ENCODE data around the gene USP3.
"Not testable (repeated sequence)": the region's sequence is repeated elsewhere in the genome, so short reads cannot be mapped to it uniquely, and the experiment has no call there.

The USP3 gene

GRCh38 chr15:63597038-63597790 is 92.8 kb downstream of the USP3 start, which contains the start of gene FBXL22:
TSS of gene FBXL22 (plus strand) at chr15:63597387. CDS start at chr15:63597393, 6 bp downstream.
- DNase-seq, result no peak

GRCh38 chr15:63597821-63598220 is 93.4 kb downstream of the USP3 start:
- DNase-seq, result no peak

- DNase-seq, result no peak
Observed at GRCh38 chr15:63598473-63599400, 94.3 kb downstream of the USP3 start.

GRCh38 chr15:63599401-63600000 is 95.1 kb downstream of the USP3 start:
- DNase-seq, result peak; percentile 39

- no peak for DNase-seq
Observed at GRCh38 chr15:63600001-63600615, 95.7 kb downstream of the USP3 start.

- peak; percentile 91 for DNase-seq
Observed at GRCh38 chr15:63600616-63601025, 96.2 kb downstream of the USP3 start.

GRCh38 chr15:63601026-63601703 is 96.8 kb downstream of the USP3 start:
- DNase-seq, result peak; percentile 60

GRCh38 chr15:63601704-63602185 is 97.4 kb downstream of the USP3 start:
- DNase-seq, result peak; percentile 19

- DNase-seq, result no peak
Observed at GRCh38 chr15:63602595-63602994, 98.2 kb downstream of the USP3 start.

GRCh38 chr15:63603516-63603915 is 99.1 kb downstream of the USP3 start:
- no peak for DNase-seq

GRCh38 chr15:63604281-63604680 is 99.9 kb downstream of the USP3 start:
- DNase-seq, result no peak

- no peak for DNase-seq
Observed at GRCh38 chr15:63605036-63605435, 100.6 kb downstream of the USP3 start.

- peak; percentile 48 for DNase-seq
Observed at GRCh38 chr15:63605816-63606215, 101.4 kb downstream of the USP3 start.

- DNase-seq, result no peak
Observed at GRCh38 chr15:63606308-63606707, 101.9 kb downstream of the USP3 start.

GRCh38 chr15:63608989-63609388 is 104.6 kb downstream of the USP3 start:
- DNase-seq, result no peak

- no peak for DNase-seq
Observed at GRCh38 chr15:63609448-63609847, 105.1 kb downstream of the USP3 start.

- peak; percentile 84 for DNase-seq
Observed at GRCh38 chr15:63610209-63610841, 105.9 kb downstream of the USP3 start.

GRCh38 chr15:63611177-63611576 is 106.8 kb downstream of the USP3 start:
- no peak for DNase-seq

GRCh38 chr15:63612300-63612699 is 107.9 kb downstream of the USP3 start:
- DNase-seq, result no peak

- no peak for DNase-seq
Observed at GRCh38 chr15:63615935-63616334, 111.5 kb downstream of the USP3 start.

GRCh38 chr15:63617147-63617546 is 112.8 kb downstream of the USP3 start:
- DNase-seq, result not testable (repeated sequence)

GRCh38 chr15:63617627-63618026 is 113.2 kb downstream of the USP3 start:
- not testable (repeated sequence) for DNase-seq
